NOMO-1 (cell line): ENCODE data around the gene DYNC2I2.
A peak's percentile ranks its signal among the peaks of the same experiment; 100 is the strongest.

Experiments used
- DNase-seq, 2 experiments: peaks; one replicate each; lab custom pipeline; 2025; ENCODE audit not compliant: unreplicated experiment in 2 of 2; lab: John Stamatoyannopoulos, UW

DYNC2I2 gene

DNA sequence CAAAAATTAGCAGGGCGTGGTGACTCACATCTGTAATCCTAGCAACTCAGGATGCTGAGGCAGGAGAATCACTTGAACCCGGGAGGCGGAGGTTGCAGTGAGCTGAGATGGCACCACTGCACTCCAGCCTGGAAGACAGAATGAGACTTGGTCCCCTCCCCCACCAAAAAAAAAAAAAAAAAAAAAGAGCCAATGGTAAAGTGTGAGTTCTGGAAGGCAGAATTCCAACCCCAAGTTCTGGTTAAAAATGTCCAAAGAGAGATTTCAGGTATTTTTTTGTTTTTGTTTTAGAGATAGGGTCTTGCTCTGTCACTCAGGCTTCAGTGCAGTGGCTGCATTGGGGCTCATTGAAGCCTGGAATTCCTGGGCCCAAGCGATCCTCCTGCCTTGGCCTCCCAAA is 30.8 kb upstream of the DYNC2I2 start:
- no peak for DNase-seq

DNA sequence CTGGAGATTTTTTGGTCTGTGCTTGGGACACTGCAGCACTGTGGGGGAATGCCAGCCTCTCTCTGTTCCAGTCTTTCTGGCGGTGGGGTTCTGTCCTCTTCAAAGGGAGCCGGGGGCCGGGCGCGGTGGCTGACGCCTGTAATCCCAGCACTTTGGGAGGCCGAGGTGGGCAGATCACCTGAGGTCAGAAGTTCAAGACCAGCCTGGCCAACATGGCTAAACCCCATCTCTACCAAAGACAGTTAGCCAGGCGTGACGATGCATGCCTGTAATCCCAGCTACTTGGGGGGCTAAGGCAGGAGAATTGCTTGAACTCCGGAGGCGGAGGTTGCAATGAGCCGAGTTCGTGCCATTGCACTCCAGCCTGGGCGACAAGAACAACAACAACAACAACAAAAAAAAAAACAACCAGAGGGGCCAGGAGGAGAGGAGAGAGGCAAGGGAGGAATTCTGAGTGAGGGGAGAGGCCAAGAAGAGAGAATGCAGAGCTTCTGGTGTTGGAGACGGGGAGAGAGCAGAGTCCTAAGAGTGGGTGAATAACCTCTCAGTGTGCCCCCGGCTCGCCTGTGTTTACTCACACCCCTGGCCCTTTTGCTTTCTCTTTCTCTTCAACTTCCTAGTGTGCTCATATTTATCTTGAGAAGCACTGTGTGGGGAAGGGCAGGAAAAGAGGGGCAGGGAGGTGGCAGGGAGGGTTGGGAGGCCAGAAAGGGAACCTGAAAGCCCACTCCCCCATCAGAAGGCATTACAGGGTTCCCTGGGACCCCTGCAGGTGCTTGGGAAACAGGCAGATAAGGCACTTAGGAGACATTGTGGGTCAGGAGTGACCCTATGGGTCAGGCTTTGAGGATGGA is 29.2 kb upstream of the DYNC2I2 start:
- DNase-seq, result peak; percentile 33 to 35

DNA sequence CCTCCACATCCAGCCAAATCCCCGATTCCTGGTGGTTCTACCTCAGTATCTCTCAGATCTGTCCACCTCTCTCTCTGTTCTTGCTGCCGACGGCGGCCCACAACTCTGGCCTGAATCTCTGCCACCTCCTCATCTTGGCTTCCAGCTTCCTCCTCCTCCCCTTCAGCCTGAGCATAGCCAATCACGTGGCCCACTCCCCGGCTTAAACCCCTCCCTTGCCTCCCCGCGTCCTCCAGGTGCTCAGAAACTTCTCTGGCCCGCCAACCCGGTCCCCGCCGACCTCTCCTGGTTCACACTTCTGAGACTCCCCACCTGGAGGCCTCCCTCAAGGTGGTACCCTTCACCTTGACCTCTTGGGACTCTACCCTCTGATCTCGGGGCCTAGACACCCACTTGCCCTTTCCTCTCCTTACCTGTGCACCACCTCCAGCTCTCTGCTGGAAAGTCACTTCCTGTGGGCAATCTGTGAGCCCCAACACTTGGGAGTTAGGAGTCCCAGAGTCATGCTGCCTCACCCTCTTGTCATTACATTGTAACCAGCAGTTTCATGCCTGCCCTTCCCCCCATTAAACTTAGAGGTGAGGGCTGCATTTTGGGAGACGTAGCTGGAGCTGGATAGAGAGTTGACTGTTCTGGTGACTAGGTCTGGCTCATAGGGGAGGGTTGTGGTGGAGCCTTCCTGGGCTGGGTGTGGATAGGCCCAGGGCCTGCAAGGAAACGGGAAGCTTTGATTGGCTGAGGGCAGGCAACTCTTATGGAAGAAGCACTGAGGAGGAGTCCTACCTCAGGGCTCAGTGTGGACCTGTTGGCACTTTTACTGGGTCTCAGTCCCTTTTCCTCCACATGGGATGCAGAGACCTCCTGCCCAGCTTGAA is 27.9 kb upstream of the DYNC2I2 start:
- peak; percentile 81 to 82 for DNase-seq

DNA sequence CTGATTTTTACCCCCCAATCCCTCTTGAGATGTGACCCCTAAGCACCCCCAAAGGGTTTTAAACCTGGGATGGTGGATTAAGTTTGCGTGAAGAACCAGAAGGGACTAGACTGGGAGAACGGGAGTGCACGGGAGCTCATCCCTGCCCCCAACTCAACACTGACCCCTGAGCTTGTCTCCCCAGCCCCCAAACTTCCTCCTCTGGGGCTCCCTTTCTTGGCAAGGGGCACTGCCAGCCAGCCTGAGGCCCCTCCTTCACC is 27.3 kb upstream of the DYNC2I2 start:
- no peak for DNase-seq

DNA sequence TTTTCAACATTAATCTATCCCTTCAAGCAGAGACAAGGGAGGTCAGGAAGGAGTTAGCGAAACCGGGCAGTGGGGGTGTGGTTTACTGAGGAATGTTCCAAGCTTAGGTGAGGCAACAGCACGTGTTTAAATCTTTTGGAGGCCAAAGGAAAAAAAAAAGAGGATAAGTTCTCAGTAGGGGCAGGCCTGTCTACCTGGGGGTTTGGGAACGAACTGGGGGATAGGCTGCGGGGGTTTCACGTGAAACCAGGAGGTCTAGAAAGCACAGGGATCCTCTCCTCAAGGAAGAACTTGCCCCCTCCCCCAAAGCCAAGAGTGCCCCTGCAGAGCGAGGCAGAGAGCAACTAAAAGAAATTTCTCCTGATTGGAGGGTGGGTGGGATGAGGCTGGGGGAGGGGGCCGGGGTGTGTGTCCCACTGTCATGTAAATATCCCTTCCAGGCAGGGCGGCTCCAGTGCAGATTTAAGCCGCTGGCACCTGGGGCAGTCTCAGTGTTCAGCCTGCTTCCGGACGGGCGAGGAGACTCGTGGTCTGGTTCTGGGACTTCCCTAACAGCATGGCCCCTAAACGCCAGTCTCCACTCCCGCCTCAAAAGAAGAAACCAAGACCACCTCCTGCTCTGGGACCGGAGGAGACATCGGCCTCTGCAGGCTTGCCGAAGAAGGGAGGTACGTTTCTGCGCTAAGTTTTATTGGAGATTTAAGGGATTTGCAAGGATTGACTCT is 26.9 kb upstream of the DYNC2I2 start:
- peak; percentile 28 to 56 for DNase-seq

DNA sequence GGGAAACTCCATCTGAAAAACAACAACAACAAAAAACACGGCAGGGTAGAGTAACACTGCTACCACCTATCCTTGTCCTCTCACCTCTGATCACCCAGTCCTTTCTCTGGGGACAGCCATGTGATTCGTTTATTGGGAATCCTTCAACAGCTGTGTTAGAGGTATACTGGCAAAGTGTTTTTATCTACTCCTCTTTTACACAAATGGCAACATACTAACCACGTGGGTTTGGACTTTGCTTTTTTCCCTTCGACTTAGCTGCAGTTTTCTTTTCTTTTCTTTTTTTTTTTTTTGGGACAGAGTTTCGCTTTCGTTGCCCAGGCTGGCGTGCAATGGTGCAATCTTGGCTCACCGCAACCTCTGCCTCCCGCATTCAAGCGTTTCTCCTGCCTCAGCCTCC is 21.1 kb upstream of the DYNC2I2 start:
- no peak for DNase-seq

DNA sequence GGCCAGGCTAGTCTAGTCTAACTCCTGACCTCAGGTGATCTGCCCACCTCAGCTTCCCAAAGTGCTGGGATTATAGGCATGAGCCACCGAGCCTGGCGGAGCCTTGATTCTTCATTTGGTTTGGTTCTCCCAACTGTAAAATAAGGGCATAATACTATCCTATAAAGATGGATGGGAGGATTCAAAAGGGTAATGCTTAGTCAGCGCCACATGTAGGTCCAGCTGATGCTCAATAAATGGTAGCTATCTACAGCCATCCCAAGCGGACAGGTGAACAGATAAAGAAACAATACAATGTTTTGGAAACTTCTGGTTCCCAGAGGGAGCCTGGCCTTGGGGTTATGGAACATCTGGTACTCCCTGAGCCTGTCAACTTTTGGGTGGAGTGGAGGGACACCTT is 18.7 kb upstream of the DYNC2I2 start:
- DNase-seq, result no peak

DNA sequence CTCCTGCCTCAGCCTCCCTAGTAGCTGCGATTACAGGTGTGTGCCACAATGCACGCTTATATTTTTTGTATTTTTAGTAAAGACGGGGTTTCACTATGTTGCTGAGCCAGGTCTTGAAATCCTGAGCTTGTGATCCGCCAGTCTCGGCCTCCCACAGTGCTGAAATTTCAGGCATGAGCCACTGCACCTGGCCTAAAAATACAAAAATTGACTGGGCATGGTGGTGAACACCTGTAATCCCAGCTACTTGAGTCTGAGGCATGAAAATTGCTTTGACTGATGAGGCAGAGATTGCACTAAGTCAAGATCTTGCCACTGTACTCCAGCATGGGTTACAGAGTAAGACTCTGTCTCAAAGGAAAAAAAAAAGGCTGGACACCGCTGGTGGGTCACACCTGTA is 13.1 kb upstream of the DYNC2I2 start:
- DNase-seq, result no peak

DNA sequence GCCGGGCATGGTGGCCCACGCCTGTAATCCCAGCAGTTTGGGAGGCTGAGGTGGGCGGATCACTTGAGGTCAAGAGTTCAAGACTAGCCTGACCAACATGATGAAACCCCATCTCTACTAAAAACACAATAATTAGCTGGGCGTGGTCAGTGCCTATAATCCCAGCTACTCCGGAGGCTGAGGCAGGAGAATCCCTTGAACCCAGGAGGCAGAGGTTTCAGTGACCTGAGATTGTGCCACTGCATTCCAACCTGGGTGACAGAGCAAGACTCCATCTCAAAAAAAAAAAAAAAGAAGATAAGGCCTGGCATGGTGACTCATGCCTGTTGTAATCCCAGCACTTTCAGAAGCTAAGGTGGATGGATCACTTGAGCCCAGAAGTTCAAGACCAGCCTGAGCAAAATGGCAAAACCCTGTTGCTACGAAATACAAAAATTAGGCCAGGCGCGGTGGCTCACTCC is 9.9 kb upstream of the DYNC2I2 start:
- DNase-seq, result peak in 1 of 2 experiments; percentile 14

DNA sequence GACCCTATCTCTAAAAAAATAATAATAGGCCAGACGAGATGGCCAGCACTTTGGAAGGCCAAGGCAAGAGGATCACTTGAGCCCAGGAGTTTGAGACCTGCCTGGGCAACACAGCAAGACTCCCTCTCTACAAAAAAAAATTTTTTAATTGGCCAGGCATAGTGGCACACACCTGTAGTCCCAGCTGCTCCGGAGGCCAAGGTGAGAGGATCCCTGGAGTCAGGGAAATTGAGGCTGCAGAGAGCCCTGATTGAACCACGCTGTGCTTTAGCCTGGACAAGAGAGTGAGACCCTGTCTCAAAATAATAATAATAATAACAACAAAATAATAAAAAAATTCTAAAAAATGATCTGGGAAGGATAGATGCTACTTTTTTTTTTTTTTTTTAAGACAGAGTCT is 1.1 kb upstream of the DYNC2I2 start:
- no peak for DNase-seq

DNA sequence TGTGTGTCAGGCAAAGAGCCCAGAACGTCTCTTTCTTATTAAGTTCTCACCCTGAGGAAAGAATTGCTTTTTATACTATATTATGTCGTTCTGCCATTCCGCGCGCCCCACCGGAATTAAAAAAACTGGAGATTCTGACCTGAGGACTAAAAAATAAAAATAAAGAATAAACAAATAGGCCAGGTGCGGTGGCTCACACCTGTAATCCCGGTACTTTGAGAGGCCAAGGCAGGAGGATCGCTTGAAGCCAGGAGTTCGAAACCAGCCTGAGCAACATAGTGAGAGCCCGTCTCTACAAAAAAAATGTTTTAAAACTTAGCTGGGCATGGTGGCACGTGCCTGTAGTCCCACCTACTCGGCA is 677 bp upstream of the DYNC2I2 start:
- DNase-seq, result no peak

DNA sequence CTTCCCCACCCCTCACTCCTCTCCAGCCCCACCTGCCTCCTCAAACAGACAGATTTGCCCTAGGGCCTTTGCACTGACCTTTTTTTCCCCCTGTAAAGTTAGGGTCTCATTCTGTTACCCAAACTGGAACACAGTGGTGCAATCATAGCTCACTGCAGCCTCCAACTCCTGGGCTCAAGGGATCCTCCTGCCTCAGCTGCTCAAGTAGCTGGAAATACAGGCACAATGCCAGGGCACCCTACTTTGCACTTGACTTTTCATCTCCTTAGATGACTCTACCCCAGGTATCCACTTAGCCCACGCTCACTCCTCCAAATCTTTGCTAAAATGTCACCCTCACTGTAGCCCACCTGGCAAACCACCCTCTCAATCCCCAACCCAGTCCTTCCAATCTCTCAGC is 2.2 kb downstream of the DYNC2I2 start:
- no peak for DNase-seq

DNA sequence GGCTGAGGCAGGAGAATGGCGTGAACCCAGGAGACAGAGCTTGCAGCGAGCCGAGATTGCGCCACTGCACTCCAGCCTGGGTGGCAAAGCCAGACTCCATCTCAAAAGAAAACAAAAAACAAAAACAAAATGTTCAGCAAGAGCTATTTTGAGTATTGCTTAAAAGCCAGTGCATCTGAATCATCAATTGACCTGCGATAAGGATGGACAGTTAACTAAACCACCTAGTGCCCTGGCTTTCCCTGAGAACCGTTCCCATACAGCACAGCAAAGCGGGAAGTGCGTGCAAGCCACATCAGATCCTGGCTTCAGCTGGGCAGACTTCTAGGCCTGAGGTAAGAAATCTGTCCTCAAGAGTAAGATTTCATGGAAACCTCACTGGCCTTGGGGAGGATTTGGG is 2.7 kb downstream of the DYNC2I2 start:
- no peak for DNase-seq

DNA sequence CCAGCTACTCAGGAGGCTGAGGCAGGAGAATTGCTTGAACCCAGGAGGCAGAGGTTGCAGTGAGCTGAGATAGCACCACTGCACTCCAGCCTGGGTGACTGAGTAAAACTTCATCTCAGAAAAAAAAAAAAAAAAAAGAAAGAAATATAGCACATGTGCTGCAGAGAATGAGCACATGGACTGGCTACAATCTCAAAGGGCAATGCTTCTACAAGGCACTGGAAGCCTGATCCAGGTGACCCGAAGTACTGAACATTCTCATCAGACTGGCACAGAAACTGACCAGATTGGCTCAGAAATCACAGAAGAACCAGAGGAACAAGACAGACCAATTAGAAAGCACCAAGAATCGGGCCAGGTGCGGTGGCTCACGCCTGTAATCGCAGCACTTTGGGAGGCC is 4.8 kb downstream of the DYNC2I2 start:
- DNase-seq, result no peak

DNA sequence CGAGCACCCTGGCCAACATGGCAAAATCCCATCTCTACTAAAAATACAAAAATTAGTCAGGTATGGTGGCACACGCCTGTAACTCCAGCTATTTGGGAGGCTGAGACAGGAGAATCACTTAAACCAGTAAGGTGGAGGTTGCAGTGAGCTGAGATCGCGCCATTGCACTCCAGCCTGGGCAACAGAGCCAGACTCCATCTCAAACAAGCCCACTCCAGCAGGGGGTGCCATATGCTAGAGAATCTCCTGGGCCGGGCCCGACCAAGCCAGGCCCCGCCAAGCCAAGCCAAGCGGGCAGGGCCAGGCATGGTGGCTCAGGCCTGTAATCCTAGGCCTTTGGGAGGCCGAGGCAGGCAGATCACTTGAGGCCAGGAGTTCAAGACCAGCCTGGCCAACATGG is 8.4 kb downstream of the DYNC2I2 start:
- DNase-seq, result peak; percentile 7 to 32

DNA sequence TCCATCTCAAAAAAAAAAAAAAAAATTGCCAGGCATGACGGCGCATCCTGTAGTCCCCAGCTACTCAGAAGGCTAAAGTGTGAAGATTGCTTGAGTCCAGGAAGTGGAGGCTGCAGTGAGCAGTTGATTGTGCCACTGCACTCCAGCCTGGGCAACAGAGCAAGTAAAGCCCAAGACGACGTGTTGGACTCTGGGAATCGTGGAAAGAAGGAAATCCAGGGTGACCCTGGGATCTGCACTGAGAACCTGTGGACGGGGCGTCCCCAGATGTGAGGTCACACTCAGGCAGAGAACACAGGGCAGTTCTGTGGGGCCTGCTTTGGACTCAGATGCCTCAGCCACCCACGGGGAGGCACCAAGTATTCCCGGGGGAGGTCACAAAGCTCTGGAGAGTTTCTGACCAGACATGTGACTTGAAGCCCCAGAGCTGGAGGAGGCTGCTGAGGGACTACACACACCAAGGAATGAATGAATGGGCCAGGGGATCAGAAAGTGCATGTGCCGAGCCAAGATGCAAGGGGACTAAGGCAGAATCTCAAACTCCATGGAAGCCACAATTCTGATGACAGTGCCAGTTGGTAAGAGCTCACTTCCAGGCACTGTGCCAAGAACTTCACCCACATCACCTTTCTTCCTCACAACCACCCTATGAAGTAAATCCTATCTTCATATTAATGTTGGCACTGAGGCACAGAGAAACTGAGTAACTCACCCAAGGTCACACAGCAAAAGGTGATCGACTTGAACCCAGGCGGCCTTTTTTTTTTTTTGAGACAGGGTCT is 12.9 kb downstream of the DYNC2I2 start:
- no peak for DNase-seq

DNA sequence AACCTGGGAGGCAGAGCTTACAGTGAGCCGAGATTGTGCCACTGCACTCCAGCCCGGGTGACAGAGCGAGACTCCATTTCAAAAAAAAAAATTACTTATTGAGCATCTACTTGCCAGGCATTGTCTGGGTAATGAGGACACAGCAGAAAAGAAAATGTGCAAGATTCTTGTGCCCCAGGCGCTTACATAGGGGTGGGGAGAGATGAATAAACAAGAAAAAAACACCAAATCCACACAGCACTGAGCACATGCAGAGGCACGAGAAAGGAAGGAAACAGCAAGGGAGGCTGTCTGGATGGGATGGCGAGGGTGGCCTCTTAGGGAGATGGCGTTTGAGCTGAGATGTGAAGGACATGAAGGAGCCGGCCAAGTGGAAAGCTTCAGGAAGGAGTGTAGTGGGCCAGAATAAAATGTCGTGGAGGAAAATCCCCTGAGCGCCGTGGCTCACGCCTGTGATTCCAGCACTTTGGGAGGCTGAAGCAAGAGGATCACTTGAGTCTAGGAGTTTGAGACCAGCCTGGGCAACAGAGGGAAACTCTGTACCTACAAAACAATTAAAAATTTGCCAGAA is 13.9 kb downstream of the DYNC2I2 start:
- DNase-seq, result no peak

DNA sequence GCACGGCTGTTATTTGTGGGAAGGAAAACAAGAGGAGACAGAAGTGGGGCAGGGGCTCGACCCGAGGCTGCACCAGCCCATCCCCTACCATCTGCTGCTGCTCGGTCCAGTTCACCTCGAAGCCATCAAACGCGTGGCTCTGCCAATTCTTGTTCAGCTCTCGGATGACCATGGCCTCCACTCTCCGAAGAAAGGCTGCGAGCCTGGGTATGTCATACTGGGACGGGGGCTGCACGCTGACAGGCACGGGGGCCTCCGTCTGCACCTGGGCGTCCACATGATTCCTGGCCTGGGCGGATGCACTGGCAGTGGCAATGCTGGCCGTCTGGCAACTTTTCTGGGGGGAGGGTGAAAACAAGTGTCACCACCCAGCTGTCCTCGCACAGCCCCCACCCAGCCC is 16.0 kb downstream of the DYNC2I2 start:
- DNase-seq, result no peak

DNA sequence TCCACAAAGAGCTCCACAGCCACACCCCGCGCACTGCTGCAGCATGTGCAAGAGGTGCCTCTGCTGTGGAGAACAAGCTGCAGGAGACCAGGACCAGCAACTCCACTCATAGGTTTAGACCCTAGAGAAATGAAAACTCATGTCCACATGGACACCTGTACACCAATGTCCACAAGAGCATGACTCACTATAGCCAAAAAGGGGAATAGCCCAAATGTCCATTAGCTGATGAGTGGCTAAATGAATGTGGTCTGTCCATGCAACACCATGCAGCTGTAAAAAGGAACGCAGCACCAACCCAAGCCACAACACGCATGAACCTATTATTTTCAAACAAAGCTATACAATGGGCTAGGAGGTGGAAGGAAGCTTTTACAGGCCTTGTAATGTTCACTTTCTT is 18.1 kb downstream of the DYNC2I2 start:
- no peak for DNase-seq

DNA sequence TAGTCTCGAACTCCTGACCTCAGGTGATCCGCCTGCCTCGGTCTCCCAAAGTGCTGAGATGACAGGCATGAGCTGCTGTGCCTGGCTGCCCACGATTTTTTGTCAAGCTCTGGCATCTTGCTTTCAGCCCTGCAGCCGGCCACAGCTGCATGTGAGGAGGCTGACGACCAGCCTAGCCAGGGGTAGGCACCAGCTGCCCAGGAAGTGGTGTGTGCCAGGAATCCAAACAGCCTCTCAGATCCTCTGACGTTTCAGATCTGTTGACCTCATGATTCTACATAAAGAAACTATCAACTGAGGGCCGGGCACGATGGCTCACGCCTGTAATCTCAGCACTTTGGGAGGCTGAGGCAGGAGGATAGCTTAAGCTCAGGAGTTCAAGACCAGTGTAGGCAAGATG is 19.0 kb downstream of the DYNC2I2 start:
- DNase-seq, result no peak
